AG04449 (cell line): ENCODE data around the gene MS4A3.

ENCODE experiments used
- CTCF ChIA-PET: fragments of 350-600 bp; formaldehyde crosslinking; extraction: SDS; loops from one replicate; lab custom pipeline; 2021; ENCODE audit warnings: antibody characterized with exemption; lab: Yijun Ruan, JAX
- POLR2A ChIA-PET: fragments of 400-600, 350-600 bp; formaldehyde crosslinking; extraction: SDS; loops from one replicate; lab custom pipeline; 2020; ENCODE audit warnings: antibody characterized with exemption, inconsistent platforms; lab: Yijun Ruan, JAX
- DNase-seq: peaks from one replicate; pipeline ENCODE4 v3.0.0-alpha.2; 2010; ENCODE audit warnings: low read depth, low spot score
- H3K4me3 ChIP-seq: 2 replicates; pipeline ENCODE4 v1.5.1; 2011; ENCODE audit warnings: low read depth, mild to moderate bottlenecking, control low read depth, low read length
- CTCF ChIP-seq: IDR thresholded peaks from one replicate; pipeline ENCODE4 v1.5.1; 2011; ENCODE audit warnings: mild to moderate bottlenecking, moderate library complexity, low read length, control low read depth, inconsistent platforms; ENCODE audit not compliant: insufficient read depth; ENCODE audit errors: missing control alignments

MS4A3 gene

DNA sequence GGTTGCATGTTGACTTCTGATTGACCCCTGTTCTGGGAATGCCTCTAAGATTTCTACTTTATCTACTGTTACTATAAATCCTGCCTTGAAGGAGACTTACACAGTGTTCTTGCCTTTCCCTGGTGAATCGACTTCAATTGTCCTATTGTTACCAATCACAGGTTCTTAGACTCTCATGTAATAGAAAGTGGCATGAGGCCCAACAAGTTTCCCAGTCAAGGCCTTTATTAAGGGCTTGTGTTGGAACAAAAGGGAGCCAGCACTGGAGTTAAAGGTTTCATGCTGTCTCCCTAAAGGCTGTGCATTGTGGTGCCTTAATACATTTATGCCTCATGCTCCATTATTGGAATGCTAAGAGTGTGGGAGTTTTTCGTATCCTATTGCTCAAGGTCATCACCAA lies 55.3 kb downstream of the MS4A3 start:
- TF ChIP-seq CTCF: no peak
- CTCF ChIA-PET: interaction anchor here (0.5 kb wide), 1 partner anchor 574 kb away, joined by 3 read pairs; no protein-coding TSS in a partner anchor
- POLR2A ChIA-PET: no interaction called here
- DNase-seq: no peak
- no peak overlapping the region for H3K4me3 ChIP-seq

- no peak for TF ChIP-seq CTCF
- H3K4me3 ChIP-seq: no peak overlapping the region
- ChIA-PET CTCF (no interaction called here), POLR2A (no interaction called here)
- DNase-seq: no peak
These were observed 60.7 kb downstream of the MS4A3 start for GRCh38 chr11:60116996-60117790.

- ChIA-PET CTCF (no interaction called here), POLR2A (no interaction called here)
- no peak overlapping the region for H3K4me3 ChIP-seq
- no peak for DNase-seq
- no peak for TF ChIP-seq CTCF
These were observed 61.9 kb downstream of the MS4A3 start for GRCh38 chr11:60118338-60118737.

- ChIA-PET CTCF (no interaction called here), POLR2A (no interaction called here)
- no peak for TF ChIP-seq CTCF
- no peak overlapping the region for H3K4me3 ChIP-seq
- no peak for DNase-seq
These were observed 63.2 kb downstream of the MS4A3 start for GRCh38 chr11:60119710-60120109.
